Left ventricle myocardium inferior (tissue), 1 donor: ENCODE measurements around the gene NHLH2. TPM values are rescaled to one million over a fixed set of nuclear protein-coding genes. Genes with fewer than 3 reads are reported as not detected.

Experiments
- DNase-seq: peaks from one replicate; pipeline ENCODE4 v3.0.0-alpha.2; 2020
- H3K27ac ChIP-seq: fragments of 200-600 bp; replicated peaks from 2 replicates; pipeline ENCODE4 v1.8.0; 2021
- H3K27me3 ChIP-seq: fragments of 200-600 bp; 2 replicates; pipeline ENCODE4 v1.8.0; 2021; ENCODE audit warnings: low read depth
- H3K36me3 ChIP-seq: fragments of 200-600 bp; 2 replicates; pipeline ENCODE4 v1.8.0; 2021
- H3K4me1 ChIP-seq: fragments of 200-600 bp; 2 replicates; pipeline ENCODE4 v1.8.0; 2021
- H3K4me3 ChIP-seq: fragments of 200-600 bp; 2 replicates; pipeline ENCODE4 v1.8.0; 2021; ENCODE audit warnings: mild to moderate bottlenecking, moderate library complexity
- H3K9me3 ChIP-seq: fragments of 200-600 bp; replicated peaks from 2 replicates; pipeline ENCODE4 v1.8.0; 2021
- intact Hi-C: fragments of 100-400 bp; cut with micrococcal nuclease; formaldehyde crosslinking; loops from one replicate; pipeline ENCODE4 v1.11.0; 2022
- total RNA-seq: library from RNA; stranded (reverse); fragmentation: NEBNext Ultra II Directional; extraction: Animal tissue kit (Norgen Biotek cat#: 25700); gene quantifications from one replicate; pipeline ENCODE4 v1.2.1, GENCODE V29; 2021
- TF ChIP-seq, protein P1 (sequence below): fragments of 200-600 bp; IDR thresholded peaks from 2 replicates; pipeline ENCODE4 v1.8.0; 2021; ENCODE audit warnings: antibody characterized with exemption, mild to moderate bottlenecking, borderline replicate concordance
- donor health status: DM: no; HTN: yes; CAD: no; lungs with severe emphysema.

NHLH2 gene
- total RNA-seq, 1 donor from 2014 or later: not detected

DNA sequence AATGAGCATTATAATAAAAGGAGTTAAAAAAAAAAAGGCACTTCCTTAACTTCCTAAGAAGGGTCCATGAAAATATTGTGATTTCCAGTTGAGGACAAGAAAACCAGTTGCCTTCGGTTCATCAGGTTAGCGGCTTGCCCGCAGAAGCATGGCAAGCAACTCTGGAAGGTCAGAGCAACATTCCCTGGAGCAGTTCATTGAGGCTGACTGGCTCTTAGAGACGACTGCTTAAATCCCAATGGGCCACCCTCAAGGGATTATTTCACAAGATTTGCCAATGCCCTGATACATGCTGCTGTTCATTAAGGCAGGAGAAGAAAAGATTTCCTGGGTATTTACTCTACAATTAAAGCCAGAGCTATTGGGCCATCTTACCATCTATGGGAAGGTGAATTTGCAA lies 43.4 kb downstream of the NHLH2 start:
- H3K27me3 ChIP-seq: peaks cover 13% of the 10 kb centered on the region
- peaks cover 9% of the 10 kb centered on the region for H3K4me1 ChIP-seq
- H3K9me3 ChIP-seq: no peaks in the 10 kb centered on the region
- TF ChIP-seq, protein P1, sequence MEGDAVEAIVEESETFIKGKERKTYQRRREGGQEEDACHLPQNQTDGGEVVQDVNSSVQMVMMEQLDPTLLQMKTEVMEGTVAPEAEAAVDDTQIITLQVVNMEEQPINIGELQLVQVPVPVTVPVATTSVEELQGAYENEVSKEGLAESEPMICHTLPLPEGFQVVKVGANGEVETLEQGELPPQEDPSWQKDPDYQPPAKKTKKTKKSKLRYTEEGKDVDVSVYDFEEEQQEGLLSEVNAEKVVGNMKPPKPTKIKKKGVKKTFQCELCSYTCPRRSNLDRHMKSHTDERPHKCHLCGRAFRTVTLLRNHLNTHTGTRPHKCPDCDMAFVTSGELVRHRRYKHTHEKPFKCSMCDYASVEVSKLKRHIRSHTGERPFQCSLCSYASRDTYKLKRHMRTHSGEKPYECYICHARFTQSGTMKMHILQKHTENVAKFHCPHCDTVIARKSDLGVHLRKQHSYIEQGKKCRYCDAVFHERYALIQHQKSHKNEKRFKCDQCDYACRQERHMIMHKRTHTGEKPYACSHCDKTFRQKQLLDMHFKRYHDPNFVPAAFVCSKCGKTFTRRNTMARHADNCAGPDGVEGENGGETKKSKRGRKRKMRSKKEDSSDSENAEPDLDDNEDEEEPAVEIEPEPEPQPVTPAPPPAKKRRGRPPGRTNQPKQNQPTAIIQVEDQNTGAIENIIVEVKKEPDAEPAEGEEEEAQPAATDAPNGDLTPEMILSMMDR: no peak
- no peaks in the 10 kb centered on the region for H3K36me3 ChIP-seq
- no peak overlapping the region for H3K4me3 ChIP-seq
- H3K27ac ChIP-seq: no peak overlapping the region
- intact Hi-C loops: no loop called here
- DNase-seq: no peak

DNA sequence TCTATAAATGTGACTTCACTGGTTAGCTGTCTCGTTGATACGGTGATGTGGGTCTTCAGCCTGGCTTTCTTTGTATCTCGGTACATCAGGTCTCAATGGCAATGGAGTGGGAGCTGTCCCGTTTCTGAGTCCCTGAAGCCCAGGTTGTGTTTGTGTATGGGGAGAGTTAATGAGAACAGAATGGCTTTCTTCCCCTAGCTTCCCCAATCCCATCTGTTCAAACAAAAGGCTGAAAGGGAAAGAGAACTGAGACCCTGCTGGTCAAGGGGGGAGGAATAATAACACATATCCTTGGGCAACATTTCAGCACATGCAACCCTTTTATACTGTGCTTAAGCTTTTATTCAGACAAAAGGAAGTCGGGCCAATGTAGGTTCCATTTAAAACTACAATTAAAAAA lies 44.0 kb downstream of the NHLH2 start:
- TF ChIP-seq, protein P1: no peak
- no peak overlapping the region for H3K4me3 ChIP-seq
- H3K4me1 ChIP-seq: peaks cover 9% of the 10 kb centered on the region
- H3K27ac ChIP-seq: no peak overlapping the region
- peaks cover 13% of the 10 kb centered on the region for H3K27me3 ChIP-seq
- no peak for DNase-seq
- no peaks in the 10 kb centered on the region for H3K9me3 ChIP-seq
- intact Hi-C loops: no loop called here
- no peaks in the 10 kb centered on the region for H3K36me3 ChIP-seq

DNA sequence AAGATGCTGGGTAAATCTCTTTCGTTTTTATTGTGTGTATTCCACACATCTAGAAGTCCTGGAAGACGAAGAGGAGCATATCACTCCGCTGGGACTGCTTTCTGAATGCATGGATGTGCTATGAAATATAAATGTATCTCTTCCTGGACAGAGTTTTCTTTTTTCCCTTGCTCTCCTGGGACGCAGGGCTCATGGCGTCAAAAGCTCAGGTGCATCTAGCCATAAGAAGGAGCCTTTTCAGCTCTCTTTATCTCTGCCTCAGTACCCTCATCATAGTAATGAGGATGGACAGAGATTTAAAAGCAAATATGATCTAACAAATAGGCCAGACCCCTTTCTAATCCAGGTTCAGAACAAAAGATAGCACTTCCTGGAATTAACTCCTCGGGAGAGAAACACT lies 44.9 kb downstream of the NHLH2 start:
- Histone ChIP-seq H3K27ac (no peak overlapping the region), H3K27me3 (peaks cover 13% of the 10 kb centered on the region), H3K4me3 (no peak overlapping the region), H3K4me1 (peaks cover 9% of the 10 kb centered on the region), H3K9me3 (no peaks in the 10 kb centered on the region), H3K36me3 (no peaks in the 10 kb centered on the region)
- TF ChIP-seq, protein P1: no peak
- intact Hi-C loops: no loop called here
- DNase-seq: no peak

DNA sequence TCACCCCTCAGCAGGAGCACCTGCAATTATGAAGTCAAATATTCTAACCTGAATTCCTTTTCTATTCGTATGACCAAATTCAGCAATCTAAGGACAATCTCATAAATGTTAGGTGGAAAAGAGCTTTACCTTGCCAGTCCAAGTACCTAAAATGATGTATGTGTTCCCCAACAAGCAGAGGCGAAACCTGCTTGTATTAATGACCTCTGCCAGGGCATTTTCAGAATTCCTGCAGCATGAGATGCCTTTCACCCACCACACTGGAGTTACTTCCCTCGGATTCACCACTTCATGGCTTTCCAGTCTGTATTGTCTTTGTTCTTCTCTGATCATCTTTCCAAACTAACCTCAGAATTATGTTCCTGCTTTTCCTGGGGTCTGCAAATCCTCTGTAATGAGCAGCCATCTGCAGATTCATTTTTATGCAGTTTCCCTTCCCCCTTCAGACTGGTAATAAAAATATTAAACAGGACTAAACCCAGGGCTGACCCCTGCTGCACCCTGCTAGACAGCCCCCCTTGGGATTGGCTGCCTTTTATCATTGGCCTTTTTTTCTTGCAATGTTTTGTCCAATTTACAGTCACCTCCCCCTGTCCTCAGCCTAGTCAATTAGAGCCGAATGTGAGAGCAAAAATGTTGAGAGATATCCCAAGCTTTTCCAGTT lies 45.8 kb downstream of the NHLH2 start:
- intact Hi-C loops: no loop called here
- Histone ChIP-seq H3K27me3 (peaks cover 13% of the 10 kb centered on the region), H3K27ac (no peak overlapping the region), H3K36me3 (no peaks in the 10 kb centered on the region), H3K9me3 (no peaks in the 10 kb centered on the region), H3K4me3 (no peak overlapping the region), H3K4me1 (peaks cover 9% of the 10 kb centered on the region)
- TF ChIP-seq, protein P1: no peak
- no peak for DNase-seq

DNA sequence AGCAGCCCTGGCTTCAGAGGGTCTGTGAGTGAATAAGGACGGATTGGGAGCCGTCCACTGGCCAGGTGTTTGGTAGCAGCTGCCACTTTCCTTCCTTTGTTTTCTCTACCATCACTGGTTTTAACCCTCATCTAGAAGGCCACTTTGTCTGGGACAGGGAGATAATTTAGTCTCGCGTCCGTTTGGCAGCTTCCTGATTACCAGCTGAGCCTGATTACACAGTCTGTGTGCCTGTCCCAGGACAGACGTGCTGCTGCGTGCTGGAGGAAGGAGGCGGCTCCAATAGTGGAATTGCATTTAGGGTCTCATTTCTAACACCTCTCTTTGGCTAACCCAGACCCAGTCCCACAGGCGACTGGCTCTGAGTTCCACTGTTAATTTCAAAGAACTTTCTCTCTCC lies 47.8 kb downstream of the NHLH2 start:
- Histone ChIP-seq H3K4me3 (no peak overlapping the region), H3K9me3 (no peaks in the 10 kb centered on the region), H3K27me3 (peaks cover 13% of the 10 kb centered on the region), H3K4me1 (peaks cover 9% of the 10 kb centered on the region), H3K36me3 (no peaks in the 10 kb centered on the region), H3K27ac (no peak overlapping the region)
- intact Hi-C loops: no loop called here
- no peak for DNase-seq
- TF ChIP-seq, protein P1: peak; percentile 12
